ENCODE measurements around the gene INPP4A. TPM values are rescaled to one million over a fixed set of nuclear protein-coding genes. Genes with fewer than 3 reads are reported as not detected.

INPP4A gene
- total and polyA plus RNA-seq, 9 of the 15 experiments (the other 6 are each of a cell fraction or from before 2014, with no cell fraction given) = 1.8 to 15.7 (median 8.3) TPM

DNA sequence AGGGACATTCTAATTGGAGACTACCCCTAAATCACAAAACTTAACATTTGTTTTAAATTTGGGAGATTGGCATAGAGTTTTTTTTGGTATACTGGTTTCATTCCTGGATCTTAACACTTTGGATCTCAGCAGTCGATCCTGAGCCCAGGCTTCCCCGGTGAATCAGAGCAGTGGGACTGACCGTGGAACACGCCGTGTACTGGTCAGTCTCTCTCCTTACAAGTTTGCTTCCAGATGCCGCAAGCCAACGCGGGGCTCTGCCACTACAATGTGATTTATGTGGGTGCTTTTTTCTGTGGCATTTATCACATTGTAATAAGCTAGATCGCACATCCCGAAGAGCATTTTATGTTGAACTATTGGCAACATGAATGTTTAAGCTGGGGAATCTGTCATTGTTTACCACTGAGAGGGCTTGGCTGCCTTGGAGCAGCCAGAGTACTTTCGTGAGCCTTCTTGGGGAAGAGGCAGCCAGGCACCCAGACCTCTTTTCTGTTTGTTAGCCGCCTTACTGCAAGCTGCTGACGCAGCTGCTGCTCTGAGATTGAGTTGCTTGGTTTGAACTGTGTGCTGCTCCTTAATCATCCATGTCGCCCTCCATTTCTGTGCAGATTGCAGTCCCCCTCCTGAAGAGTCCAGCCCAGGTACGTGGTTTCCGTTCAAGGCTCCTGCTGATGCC lies 114.3 kb downstream of the INPP4A start:
- no peaks in the 10 kb centered on the region for H3K79me2 ChIP-seq (ENCODE audit: control insufficient read depth, insufficient read depth, low read length)
- no peak overlapping the region for H3K4me2 ChIP-seq (ENCODE audit: insufficient read depth, low read length)
- DNase-seq (ENCODE audit: extremely low read depth in 1 of 4, low spot score in 3 of 4) (no peak), ATAC-seq (no peak), FAIRE-seq (no peak)
- no peaks in the 10 kb centered on the region for H3K9me3 ChIP-seq (replicated peaks; ENCODE audit: control insufficient read depth, insufficient read depth, low read depth, low read length)
- 95% methylated on average over 16 of the region's 16 CpGs for WGBS (ENCODE audit: insufficient coverage, low coverage, missing lambda C conversion rate)
- H3K9ac ChIP-seq (ENCODE audit: insufficient read depth in 1 of 2, low read depth in 2 of 2, low read length in 2 of 2) = no peak overlapping the region
- intact Hi-C loops (cut with micrococcal nuclease) = no loop called here
- no peak overlapping the region for H3K4me3 ChIP-seq
- in situ Hi-C loops (cut with MboI) = no loop called here
- CTCF ChIA-PET (ENCODE audit: low intra/inter-chr PET ratio) = no interaction called here
- no peaks in the 10 kb centered on the region for H4K20me1 ChIP-seq (replicated peaks; ENCODE audit: control insufficient read depth, insufficient read depth, low read length)
- H2AFZ ChIP-seq (ENCODE audit: low read depth, low read length) = no peak overlapping the region
- no TSS peak for BruUV-seq (replicated peaks)
- no peaks in the 10 kb centered on the region for H3K9me1 ChIP-seq (ENCODE audit: control insufficient read depth, insufficient read depth, low read length)
- H3K27ac ChIP-seq (ENCODE audit: extremely low read depth, low read depth, low read length) = no peak overlapping the region; the same call in 2 of the 3 replicates
- H3K4me1 ChIP-seq (replicated peaks in 1 of 2; ENCODE audit: control insufficient read depth in 2 of 2, insufficient read depth in 2 of 2, low read length in 2 of 2) = peaks cover 18 to 24% of the 10 kb centered on the region in 2 experiments
- no peaks in the 10 kb centered on the region for H3K27me3 ChIP-seq (ENCODE audit: control insufficient read depth in 2 of 2, insufficient read depth in 2 of 2, low read length in 2 of 2)
- peaks cover 27% of the 10 kb centered on the region for H3K36me3 ChIP-seq (ENCODE audit: control insufficient read depth, insufficient read depth, low read length)
- POLR2A ChIA-PET = interaction anchor here (1.1 to 2.0 kb wide), 2 partner anchors 10 to 25 kb away, joined by 5 to 11 read pairs; no protein-coding TSS in a partner anchor
- no peak for TF ChIP-seq PCBP1 (IDR thresholded peaks at IDR 0.05; ENCODE audit: low read depth, low read length, poor library complexity, severe bottlenecking)
- no peak for TF ChIP-seq ZNF57 (CRISPR knock-in tag; IDR thresholded peaks at IDR 0.05)
- TF ChIP-seq ZNF324 (CRISPR knock-in tag; IDR thresholded peaks at IDR 0.05) = no peak
- no peak for TF ChIP-seq MYNN (IDR thresholded peaks at IDR 0.05)
- no peak for TF ChIP-seq MYNN (CRISPR knock-in tag; IDR thresholded peaks at IDR 0.05)
- no peak for TF ChIP-seq BHLHE40 (IDR thresholded peaks at IDR 0.05; ENCODE audit: low read length)
- TF ChIP-seq HDAC8 (tag; IDR thresholded peaks at IDR 0.05) = no peak
- TF ChIP-seq ZKSCAN1 (IDR thresholded peaks at IDR 0.05; ENCODE audit: low read depth, low read length) = no peak
- TF ChIP-seq, protein P1, sequence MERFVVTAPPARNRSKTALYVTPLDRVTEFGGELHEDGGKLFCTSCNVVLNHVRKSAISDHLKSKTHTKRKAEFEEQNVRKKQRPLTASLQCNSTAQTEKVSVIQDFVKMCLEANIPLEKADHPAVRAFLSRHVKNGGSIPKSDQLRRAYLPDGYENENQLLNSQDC (CRISPR knock-in tag; IDR thresholded peaks at IDR 0.05) = no peak
- TF ChIP-seq, protein P2, sequence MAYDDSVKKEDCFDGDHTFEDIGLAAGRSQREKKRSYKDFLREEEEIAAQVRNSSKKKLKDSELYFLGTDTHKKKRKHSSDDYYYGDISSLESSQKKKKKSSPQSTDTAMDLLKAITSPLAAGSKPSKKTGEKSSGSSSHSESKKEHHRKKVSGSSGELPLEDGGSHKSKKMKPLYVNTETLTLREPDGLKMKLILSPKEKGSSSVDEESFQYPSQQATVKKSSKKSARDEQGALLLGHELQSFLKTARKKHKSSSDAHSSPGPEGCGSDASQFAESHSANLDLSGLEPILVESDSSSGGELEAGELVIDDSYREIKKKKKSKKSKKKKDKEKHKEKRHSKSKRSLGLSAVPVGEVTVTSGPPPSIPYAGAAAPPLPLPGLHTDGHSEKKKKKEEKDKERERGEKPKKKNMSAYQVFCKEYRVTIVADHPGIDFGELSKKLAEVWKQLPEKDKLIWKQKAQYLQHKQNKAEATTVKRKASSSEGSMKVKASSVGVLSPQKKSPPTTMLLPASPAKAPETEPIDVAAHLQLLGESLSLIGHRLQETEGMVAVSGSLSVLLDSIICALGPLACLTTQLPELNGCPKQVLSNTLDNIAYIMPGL (CRISPR knock-in tag; IDR thresholded peaks at IDR 0.05) = no peak
- TF ChIP-seq HIVEP1 (CRISPR knock-in tag; IDR thresholded peaks at IDR 0.05) = no peak
- TF ChIP-seq, protein P3, sequence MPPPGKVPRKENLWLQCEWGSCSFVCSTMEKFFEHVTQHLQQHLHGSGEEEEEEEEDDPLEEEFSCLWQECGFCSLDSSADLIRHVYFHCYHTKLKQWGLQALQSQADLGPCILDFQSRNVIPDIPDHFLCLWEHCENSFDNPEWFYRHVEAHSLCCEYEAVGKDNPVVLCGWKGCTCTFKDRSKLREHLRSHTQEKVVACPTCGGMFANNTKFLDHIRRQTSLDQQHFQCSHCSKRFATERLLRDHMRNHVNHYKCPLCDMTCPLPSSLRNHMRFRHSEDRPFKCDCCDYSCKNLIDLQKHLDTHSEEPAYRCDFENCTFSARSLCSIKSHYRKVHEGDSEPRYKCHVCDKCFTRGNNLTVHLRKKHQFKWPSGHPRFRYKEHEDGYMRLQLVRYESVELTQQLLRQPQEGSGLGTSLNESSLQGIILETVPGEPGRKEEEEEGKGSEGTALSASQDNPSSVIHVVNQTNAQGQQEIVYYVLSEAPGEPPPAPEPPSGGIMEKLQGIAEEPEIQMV (tag; conservative IDR thresholded peaks at IDR 0.05; ENCODE audit: low read depth) = no peak
- TF ChIP-seq YY1 (IDR thresholded peaks at IDR 0.05; ENCODE audit: borderline replicate concordance in 1 of 3, control insufficient read depth in 1 of 3, extremely low read depth in 1 of 3, insufficient read depth in 3 of 3, insufficient read length in 1 of 3, insufficient replicate concordance in 2 of 3, low read depth in 1 of 3, low read length in 2 of 3) = no peak
- TF ChIP-seq, protein P4, sequence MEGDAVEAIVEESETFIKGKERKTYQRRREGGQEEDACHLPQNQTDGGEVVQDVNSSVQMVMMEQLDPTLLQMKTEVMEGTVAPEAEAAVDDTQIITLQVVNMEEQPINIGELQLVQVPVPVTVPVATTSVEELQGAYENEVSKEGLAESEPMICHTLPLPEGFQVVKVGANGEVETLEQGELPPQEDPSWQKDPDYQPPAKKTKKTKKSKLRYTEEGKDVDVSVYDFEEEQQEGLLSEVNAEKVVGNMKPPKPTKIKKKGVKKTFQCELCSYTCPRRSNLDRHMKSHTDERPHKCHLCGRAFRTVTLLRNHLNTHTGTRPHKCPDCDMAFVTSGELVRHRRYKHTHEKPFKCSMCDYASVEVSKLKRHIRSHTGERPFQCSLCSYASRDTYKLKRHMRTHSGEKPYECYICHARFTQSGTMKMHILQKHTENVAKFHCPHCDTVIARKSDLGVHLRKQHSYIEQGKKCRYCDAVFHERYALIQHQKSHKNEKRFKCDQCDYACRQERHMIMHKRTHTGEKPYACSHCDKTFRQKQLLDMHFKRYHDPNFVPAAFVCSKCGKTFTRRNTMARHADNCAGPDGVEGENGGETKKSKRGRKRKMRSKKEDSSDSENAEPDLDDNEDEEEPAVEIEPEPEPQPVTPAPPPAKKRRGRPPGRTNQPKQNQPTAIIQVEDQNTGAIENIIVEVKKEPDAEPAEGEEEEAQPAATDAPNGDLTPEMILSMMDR (IDR thresholded peaks at IDR 0.05 in 2 of 3, conservative IDR thresholded peaks at IDR 0.05 in 1 of 3; ENCODE audit: insufficient read depth in 2 of 3, low read depth in 1 of 3, low read length in 3 of 3) = no peak
- TF ChIP-seq, protein P5, sequence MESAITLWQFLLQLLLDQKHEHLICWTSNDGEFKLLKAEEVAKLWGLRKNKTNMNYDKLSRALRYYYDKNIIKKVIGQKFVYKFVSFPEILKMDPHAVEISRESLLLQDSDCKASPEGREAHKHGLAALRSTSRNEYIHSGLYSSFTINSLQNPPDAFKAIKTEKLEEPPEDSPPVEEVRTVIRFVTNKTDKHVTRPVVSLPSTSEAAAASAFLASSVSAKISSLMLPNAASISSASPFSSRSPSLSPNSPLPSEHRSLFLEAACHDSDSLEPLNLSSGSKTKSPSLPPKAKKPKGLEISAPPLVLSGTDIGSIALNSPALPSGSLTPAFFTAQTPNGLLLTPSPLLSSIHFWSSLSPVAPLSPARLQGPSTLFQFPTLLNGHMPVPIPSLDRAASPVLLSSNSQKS (CRISPR knock-in tag; IDR thresholded peaks at IDR 0.05) = no peak
